GM12874 (cell line): ENCODE measurements around the gene WASF3.

Source experiments
- TF ChIP-seq, protein P1 (sequence below): IDR thresholded peaks from 2 replicates; pipeline ENCODE4 v1.5.1; 2011; ENCODE audit warnings: low read depth, mild to moderate bottlenecking, control low read depth, low read length, moderate library complexity; ENCODE audit not compliant: insufficient read depth

The WASF3 gene

DNA sequence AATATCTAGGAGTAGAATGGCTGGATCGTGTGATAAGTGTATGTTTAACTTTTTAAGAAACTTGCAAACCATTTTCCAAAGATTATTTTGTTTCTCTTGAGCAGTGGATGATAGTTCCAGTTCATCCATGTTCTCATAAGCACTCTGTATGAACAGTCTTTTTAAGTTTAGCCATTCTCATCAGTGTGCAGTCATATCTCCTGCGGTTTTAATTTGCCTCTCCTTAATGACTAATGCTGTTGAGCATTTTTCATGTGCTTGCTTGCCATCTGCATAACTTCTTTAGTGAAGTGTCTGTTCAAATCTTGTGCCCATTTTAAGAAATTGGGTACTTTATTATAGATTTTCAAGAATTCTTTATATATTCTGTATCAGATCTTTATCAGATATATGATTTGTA, 58.6 kb downstream of the WASF3 start:
- TF ChIP-seq, protein P1, sequence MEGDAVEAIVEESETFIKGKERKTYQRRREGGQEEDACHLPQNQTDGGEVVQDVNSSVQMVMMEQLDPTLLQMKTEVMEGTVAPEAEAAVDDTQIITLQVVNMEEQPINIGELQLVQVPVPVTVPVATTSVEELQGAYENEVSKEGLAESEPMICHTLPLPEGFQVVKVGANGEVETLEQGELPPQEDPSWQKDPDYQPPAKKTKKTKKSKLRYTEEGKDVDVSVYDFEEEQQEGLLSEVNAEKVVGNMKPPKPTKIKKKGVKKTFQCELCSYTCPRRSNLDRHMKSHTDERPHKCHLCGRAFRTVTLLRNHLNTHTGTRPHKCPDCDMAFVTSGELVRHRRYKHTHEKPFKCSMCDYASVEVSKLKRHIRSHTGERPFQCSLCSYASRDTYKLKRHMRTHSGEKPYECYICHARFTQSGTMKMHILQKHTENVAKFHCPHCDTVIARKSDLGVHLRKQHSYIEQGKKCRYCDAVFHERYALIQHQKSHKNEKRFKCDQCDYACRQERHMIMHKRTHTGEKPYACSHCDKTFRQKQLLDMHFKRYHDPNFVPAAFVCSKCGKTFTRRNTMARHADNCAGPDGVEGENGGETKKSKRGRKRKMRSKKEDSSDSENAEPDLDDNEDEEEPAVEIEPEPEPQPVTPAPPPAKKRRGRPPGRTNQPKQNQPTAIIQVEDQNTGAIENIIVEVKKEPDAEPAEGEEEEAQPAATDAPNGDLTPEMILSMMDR, result no peak

DNA sequence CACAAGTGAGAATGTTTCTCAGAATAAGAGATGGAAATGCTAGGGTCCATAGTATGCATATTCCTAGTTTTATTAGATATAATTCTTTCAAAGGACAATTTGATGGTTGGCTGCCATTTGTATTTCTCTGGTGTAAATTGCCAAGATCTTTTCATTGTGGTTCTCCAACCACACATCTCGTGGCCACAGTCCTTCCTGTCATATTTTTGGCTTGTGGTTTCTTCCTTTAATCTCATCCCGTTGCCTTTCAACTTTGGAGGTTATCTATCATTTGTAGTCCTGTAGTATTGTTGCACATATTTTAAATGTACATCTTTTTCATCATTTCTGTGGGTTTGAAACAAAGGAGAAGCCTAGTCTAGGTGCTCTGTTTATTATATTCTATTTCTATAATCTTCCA, 61.2 kb downstream of the WASF3 start:
- TF ChIP-seq, protein P1, result no peak

DNA sequence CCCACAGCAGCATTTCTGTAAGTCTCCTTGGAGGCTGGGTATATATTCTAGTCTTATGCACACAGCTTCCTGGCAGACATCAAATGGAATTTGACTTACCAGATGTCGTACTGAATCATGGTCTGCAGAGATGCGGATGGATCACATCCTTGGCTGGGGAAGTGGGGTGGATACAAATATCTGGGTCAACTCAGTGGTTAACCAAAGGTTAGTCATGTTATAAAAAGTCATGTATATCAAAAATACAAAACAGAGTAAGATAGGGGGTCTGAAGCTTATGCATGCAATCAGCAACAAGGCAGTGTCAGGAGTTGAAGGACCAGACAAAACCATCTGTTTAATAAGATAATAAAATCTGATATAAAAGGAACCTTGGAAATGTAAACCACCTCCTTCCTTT, 61.9 kb downstream of the WASF3 start:
- TF ChIP-seq, protein P1, result no peak

DNA sequence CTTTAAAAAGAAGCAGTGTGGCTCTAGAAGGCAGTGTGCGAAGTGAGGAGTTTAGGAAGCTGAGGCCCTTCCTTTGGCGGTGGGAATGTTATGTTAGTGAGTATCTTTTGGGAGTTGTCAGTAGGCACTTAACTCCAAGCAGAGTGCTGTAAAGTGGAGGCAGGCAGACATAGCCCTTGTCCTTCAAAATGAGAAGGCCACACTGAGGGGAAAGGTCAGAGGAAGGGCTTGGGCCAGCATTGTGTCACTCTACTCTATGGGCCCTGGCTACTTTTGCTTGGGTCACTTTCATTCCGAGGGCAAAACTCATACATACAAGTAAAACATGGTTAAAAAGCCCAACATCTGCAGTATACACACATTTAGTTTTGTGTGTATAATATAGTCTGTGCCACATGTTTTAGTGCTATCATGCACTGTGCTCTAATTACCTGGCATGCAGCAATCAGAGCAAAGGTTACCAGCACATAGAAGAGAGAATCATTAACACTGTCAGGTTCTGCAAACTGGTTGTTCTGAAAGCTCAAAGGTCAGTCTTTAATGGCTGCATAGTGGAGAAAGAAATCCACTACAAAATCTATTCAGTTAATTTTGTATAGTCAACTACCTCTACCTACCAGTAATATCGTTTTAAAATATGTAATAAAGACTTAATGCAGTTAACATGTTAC, 64.4 kb downstream of the WASF3 start:
- TF ChIP-seq, protein P1, result no peak

DNA sequence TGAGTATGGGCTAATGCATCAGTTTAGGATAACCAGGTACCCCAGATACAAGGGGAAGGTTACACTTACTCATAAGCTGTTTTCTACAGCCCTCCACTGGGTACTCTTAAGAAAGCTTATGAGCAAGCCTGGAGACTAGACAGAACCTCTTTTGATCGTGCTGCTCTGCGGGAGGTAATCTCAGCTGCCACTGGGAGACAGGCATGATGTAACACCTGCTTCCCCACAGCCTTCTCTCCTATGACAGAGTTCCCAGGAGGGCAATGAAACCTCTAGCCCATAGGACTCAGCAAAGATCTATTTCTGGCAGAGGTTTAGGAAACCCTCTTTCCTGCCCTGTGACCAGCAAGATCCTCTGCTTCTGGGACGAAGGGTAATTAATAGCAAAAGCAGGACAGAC, 65.6 kb downstream of the WASF3 start:
- TF ChIP-seq, protein P1, result no peak

DNA sequence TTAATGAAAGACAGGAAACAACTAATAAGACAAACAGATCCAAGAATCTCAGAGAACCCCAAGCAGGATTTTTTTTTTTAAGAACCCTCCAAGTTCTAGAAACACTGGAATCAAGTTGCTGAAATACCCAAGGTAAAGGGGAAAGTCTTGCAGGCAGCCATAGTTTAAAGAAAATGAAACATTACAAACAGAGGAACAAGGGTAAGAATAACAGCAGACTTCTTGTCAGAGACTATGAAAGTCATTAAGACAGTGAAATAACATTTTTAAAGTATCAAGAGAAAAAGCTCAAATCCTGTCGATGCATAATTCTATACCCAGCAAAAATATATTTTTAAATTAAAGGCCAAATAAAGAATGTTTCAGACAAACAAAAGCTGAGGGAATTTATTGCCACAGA, 67.1 kb downstream of the WASF3 start:
- TF ChIP-seq, protein P1, result no peak

DNA sequence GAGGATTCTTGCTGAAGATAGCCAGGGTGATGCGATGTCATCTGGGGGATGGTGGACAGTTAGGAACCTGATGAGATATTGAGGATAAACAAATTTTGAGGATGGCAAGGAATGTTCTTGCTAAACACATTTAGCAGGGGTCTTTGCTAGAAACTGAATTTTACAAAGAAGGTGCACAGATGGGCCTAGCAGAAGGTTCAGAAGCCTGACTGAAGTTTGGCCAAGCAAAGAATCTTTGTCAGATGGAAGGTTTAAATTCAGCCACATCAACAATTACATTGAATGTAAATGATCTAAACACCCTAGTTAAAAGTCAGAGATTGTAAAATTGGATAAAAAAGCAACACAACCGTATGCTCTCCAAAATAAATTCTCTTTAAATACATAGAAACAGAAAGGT, 68.8 kb downstream of the WASF3 start:
- TF ChIP-seq, protein P1, result no peak
